Stimulated activated naive CD8-positive, alpha-beta T cell treated with anti-CD3 and anti-CD28 coated beads, Interleukin-15, Interleukin-2, amounts not matched to agents 100 U/mL and 50 U/mL, for 24 hours (primary cell): ENCODE results near the gene KCNIP3.
"Not testable (repeated sequence)": the region's sequence is repeated elsewhere in the genome, so short reads cannot be mapped to it uniquely, and the experiment has no call there.

ENCODE experiments used
- ATAC-seq: fragments of 150-1000 bp; cut with Tn5 transposase; one replicate; pipeline ENCODE4 v1.10.0; 2021
- DNase-seq: peaks from one replicate; pipeline ENCODE4 v3.0.0; 2021

KCNIP3 gene

GRCh38 chr2:95348609-95349567 lies 51.7 kb downstream of the KCNIP3 start:
- ATAC-seq (no peak), DNase-seq (no peak)

- ATAC-seq (no peak), DNase-seq (no peak)
These were observed 52.6 kb downstream of the KCNIP3 start for GRCh38 chr2:95349568-95350322.

GRCh38 chr2:95350368-95350767 lies 53.2 kb downstream of the KCNIP3 start:
- DNase-seq (no peak), ATAC-seq (no peak)

- DNase-seq (no peak), ATAC-seq (no peak)
These were observed 53.8 kb downstream of the KCNIP3 start for GRCh38 chr2:95350774-95351597.

GRCh38 chr2:95351598-95351915 lies 54.4 kb downstream of the KCNIP3 start:
- no peak for DNase-seq
- ATAC-seq, result no peak

- ATAC-seq, result no peak
These were observed 55.3 kb downstream of the KCNIP3 start for GRCh38 chr2:95352310-95353054.

GRCh38 chr2:95353055-95353575 lies 56.0 kb downstream of the KCNIP3 start:
- DNase-seq (no peak), ATAC-seq (no peak)

More at GRCh38 chr2:95352310-95353054, 55.3 kb downstream of the KCNIP3 start:
- no peak for DNase-seq

GRCh38 chr2:95353613-95354468 lies 56.7 kb downstream of the KCNIP3 start:
- DNase-seq (no peak), ATAC-seq (no peak)

- no peak for ATAC-seq
These were observed 57.3 kb downstream of the KCNIP3 start for GRCh38 chr2:95354469-95354901.

GRCh38 chr2:95354925-95355324 lies 57.8 kb downstream of the KCNIP3 start:
- DNase-seq (no peak), ATAC-seq (no peak)

More at GRCh38 chr2:95354469-95354901, 57.3 kb downstream of the KCNIP3 start:
- DNase-seq, result no peak

GRCh38 chr2:95355486-95355885 lies 58.3 kb downstream of the KCNIP3 start:
- DNase-seq, ATAC-seq: not testable (repeated sequence)

- DNase-seq, result no peak
These were observed 59.9 kb downstream of the KCNIP3 start for GRCh38 chr2:95356821-95357700.

GRCh38 chr2:95357717-95358280 lies 60.7 kb downstream of the KCNIP3 start:
- no peak for ATAC-seq
- DNase-seq, result no peak

More at GRCh38 chr2:95356821-95357700, 59.9 kb downstream of the KCNIP3 start:
- ATAC-seq, result no peak

- DNase-seq (no peak), ATAC-seq (no peak)
These were observed 61.9 kb downstream of the KCNIP3 start for GRCh38 chr2:95359031-95359430.

- DNase-seq (no peak), ATAC-seq (no peak)
These were observed 62.4 kb downstream of the KCNIP3 start for GRCh38 chr2:95359501-95359930.

- DNase-seq, result no peak
- ATAC-seq, result no peak
These were observed 64.3 kb downstream of the KCNIP3 start for GRCh38 chr2:95361216-95361980.

GRCh38 chr2:95362486-95362885 lies 65.3 kb downstream of the KCNIP3 start:
- ATAC-seq (no peak), DNase-seq (no peak)

- no peak for DNase-seq
- no peak for ATAC-seq
These were observed 69.4 kb downstream of the KCNIP3 start for GRCh38 chr2:95366514-95366913.
